Subcutaneous adipose tissue (tissue), 4 donors: ENCODE results near the gene MAST2. TPM values are rescaled to one million over a fixed set of nuclear protein-coding genes. Genes with fewer than 3 reads are reported as not detected.

Experiments
- CTCF ChIP-seq: fragments of 450-650 bp; IDR thresholded peaks from one replicate; pipeline ENCODE4 v1.5.1; 2016; ENCODE audit warnings: low read depth, mild to moderate bottlenecking, control low read depth, antibody characterized with exemption, moderate library complexity
- total RNA-seq, 4 donors: library from RNA; depleted of rRNA; stranded (reverse); fragments of >200 nt; gene quantifications; one replicate each; pipeline ENCODE4 v1.1.0, GENCODE V29; 2016

MAST2 gene
- total RNA-seq, 4 donors from 2014 or later = 13.4 to 23.3 (median 18.2) TPM

GRCh38 chr1:45958317-45958716 is 154.9 kb downstream of the MAST2 start:
- no peak for TF ChIP-seq CTCF

- no peak for TF ChIP-seq CTCF
Measured at GRCh38 chr1:45960930-45961715, 157.7 kb downstream of the MAST2 start.

DNA sequence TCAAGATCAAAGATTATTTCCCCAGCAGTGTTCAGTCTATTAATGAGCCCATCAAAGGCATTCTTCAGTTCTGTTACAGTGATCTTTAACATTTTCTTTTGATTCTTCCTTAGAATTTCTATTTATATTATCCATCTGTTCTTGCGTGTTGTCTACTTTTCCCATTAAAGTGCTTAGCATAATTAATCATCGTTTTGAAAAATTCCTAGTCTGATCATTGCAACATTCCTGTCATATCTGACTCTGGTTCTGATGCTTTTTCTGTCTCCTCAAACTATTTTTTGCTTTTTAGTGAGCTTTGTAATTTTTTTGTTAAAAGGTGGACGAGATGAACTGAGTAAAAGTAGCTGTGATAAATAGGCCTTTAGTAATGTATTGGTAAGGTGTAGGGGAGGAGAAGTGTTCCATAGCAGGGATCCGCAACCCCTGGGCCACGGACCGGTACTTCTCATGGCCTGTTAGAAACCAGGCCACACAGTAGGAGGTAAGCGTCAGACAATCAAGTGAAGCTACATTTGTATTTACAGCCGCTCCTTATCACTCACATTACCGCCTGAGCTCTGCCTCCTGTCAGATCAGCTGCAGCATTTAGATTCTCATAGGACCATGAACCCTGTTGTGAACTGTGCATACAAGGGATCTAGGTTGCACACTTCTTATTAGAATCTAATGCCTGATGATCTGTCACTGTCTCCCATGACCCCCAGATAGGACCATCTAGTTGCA is 165.7 kb downstream of the MAST2 start:
- TF ChIP-seq CTCF = no peak

GRCh38 chr1:45969866-45970265 is 166.5 kb downstream of the MAST2 start:
- TF ChIP-seq CTCF = no peak

DNA sequence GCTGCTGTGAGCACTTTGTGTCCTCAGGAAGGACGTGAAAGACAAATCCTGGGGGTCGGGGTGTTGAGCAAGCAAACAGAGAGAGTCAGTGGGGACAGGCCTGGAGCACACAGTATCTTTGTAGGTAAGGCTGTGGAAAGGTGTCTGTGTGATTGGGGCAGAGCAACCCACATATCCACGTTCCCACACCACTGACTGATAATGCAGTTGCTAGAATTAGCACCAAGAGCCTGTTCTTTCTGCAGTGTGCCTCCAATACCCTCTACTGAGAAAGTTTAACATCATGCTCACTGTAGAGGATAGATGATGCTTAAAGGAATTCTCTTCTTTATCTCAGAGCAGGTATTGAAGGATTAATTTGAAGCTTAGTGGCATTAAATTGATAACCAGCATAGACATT is 167.9 kb downstream of the MAST2 start:
- TF ChIP-seq CTCF = no peak

DNA sequence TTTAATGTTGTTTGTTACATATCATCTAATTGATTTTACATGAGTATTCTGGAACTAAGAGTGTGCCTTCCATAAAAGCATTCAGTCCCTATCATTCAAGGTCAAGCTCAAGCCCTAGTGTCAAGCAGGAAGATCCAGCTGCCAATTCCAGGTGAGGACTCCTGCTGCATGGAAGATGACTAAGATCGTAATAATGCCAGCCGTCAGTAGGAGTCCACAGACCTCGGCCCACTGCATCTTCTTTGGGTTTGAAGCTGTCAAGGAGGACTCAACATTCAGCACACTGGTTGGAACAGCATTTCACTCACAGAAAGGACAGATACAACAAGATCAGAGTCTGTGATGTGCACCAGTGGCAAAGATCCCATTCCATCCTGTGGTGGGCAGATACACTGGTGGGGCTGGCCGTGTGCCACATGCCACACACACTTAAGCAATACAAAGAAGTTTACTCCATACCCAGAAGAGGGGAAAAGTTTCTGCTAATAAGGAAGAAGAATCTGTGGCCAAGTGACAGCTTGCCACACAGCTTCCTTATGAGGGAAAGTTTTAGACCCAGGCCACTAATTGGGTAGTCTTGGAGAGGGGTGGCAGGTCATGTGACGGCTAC is 168.6 kb downstream of the MAST2 start:
- no peak for TF ChIP-seq CTCF

- TF ChIP-seq CTCF = no peak
Measured at GRCh38 chr1:45972621-45973020, 169.2 kb downstream of the MAST2 start.
